Measurements from ENCODE around the gene OR52I1.

The OR52I1 gene

GRCh38 chr11:4607096-4607495 lies 13.3 kb downstream of the OR52I1 start:
- peak overlapping the region; percentile 69 for H3K4me3 ChIP-seq (ENCODE audit: low read depth, low read length)
- TF ChIP-seq, protein P1, sequence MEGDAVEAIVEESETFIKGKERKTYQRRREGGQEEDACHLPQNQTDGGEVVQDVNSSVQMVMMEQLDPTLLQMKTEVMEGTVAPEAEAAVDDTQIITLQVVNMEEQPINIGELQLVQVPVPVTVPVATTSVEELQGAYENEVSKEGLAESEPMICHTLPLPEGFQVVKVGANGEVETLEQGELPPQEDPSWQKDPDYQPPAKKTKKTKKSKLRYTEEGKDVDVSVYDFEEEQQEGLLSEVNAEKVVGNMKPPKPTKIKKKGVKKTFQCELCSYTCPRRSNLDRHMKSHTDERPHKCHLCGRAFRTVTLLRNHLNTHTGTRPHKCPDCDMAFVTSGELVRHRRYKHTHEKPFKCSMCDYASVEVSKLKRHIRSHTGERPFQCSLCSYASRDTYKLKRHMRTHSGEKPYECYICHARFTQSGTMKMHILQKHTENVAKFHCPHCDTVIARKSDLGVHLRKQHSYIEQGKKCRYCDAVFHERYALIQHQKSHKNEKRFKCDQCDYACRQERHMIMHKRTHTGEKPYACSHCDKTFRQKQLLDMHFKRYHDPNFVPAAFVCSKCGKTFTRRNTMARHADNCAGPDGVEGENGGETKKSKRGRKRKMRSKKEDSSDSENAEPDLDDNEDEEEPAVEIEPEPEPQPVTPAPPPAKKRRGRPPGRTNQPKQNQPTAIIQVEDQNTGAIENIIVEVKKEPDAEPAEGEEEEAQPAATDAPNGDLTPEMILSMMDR (IDR thresholded peaks at IDR 0.05; ENCODE audit: insufficient read depth, low read length, missing control alignments) = no peak
- CTCF ChIA-PET = interaction anchor here (1.0 to 4.5 kb wide), 2 partner anchors 30 to 420 kb away, joined by 7 to 20 read pairs; partner anchors contain the start of gene OR51D1
- POLR2A ChIA-PET = no interaction called here
- DNase-seq (ENCODE audit: low read depth, low spot score) = no peak

DNA sequence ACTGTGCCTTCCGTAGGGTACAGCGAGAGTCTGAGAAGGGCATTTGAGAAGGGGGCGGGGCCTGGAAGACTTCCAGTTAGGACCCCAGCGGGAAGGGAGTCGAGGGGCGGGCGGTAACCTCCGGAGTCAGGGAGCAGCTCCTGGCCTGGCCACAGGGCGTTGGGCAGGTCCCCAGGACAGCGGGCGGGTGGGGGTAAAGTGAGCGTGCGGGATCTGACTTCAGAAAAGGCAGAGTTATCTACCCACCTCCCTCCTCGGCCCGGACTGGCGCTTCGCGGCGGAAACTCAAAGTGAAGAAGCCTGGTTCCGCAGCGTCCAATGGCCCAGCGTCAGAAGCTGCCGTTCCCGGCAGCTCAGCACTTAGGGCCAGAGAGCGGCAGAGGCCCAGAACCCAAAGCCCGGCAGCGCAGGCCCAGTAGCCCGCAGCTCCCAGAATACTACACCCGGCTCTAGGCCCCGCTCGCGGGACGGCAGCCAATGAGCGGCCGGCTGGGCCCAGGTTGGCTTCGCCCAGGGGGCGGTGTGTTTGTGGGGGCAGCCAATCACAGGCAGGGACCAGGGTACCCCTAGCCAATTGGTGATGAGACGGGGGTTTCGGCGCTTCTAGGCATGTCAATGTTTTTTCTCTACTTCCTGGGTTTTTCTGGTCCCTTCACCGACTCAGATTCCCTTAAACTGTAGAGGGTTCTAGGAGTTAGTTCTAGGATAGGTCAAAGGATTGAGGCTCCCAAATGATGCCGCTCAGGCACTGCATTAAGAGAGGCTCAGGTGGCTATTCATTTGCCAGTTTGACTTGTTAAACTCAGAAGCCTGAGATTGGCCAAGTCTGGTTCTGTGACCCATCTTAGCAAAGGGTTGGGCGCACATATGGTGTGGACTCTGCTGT lies 14.2 kb downstream of the OR52I1 start, which contains the start of gene TRIM68:
TSS of gene TRIM68 (minus strand) at position 451 of the 886 bp plus-strand sequence. CDS start 2,727 bp downstream, outside the sequence.
- H3K4me3 ChIP-seq (ENCODE audit: low read depth, low read length) = peak within 1 kb of the TSS; percentile 69
- CTCF ChIA-PET = interaction anchor here (1.0 to 4.5 kb wide), 5 partner anchors 17 to 756 kb away, joined by 3 to 20 read pairs (median 4); partner anchors contain the start of gene OR51D1
- POLR2A ChIA-PET = interaction anchor here (1.0 kb wide), 1 partner anchor 28 kb away, joined by 4 read pairs; no protein-coding TSS in a partner anchor
- DNase-seq (ENCODE audit: low read depth, low spot score) = peak; percentile 76
- TF ChIP-seq, protein P1 (IDR thresholded peaks at IDR 0.05; ENCODE audit: insufficient read depth, low read length, missing control alignments) = no peak

DNA sequence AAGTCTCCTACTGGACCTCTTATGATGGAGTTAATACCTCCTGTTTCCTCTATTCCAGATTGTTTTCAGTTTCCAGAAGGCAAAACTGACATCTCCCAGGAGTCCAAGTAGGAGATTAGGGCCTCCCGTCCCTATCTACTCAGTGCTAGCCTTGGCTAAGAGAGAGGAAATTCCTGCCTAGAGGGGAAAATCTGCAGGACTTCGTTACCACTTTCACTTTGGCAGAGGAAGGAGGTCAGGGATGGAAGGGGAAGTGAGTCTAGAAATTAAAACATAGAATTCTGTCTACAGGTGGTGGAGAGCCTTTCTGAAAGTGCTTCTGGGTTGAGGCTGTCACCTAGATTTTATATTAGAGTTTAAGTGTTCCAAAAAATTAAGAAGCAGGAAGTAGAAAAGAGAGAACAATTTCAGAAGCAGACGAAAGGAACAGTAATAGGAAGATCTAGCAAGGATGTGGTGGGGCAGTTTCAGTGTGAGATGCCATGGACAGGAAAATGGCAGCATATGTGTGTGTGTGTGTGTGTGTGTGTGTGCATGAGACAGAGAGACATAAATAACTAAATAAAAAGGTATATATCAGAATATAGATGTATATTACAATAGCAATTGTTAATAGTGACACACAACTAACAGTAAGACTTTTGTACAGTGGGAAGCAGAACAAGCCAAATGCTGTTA lies 16.6 kb downstream of the OR52I1 start:
- ChIA-PET POLR2A (no interaction called here), CTCF (interaction anchor here (4.5 kb wide), 1 partner anchor 27 kb away, joined by 20 read pairs; the partner anchor contains the start of gene OR51D1)
- no peak overlapping the region for H3K4me3 ChIP-seq (ENCODE audit: low read depth, low read length)
- TF ChIP-seq, protein P1 (IDR thresholded peaks at IDR 0.05; ENCODE audit: insufficient read depth, low read length, missing control alignments) = no peak
- no peak for DNase-seq (ENCODE audit: low read depth, low spot score)

DNA sequence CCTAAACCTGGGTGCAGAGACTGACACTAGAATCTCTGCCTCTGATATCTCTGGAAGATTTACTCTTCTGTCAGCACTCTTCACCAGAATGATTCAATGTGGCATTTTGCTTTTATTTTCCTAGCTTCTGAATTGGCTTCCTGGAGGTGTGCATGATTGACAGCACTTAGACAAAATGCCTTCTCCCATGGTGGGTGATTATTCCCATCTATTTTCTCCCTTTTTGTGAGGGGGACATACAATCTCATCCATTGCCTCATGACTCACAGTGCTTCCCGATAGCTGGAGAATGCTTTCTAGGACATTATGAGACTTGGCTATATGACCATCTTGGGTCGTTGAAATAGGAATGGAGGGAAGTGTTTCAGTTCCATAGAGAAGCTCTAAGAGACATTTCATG lies 18.1 kb downstream of the OR52I1 start:
- CTCF ChIA-PET = interaction anchor here (0.9 to 3.1 kb wide), 3 partner anchors 13 to 26 kb away, joined by 3 to 13 read pairs (median 4); partner anchors contain the start of gene OR51D1
- H3K4me3 ChIP-seq (ENCODE audit: low read depth, low read length) = no peak overlapping the region
- no peak for DNase-seq (ENCODE audit: low read depth, low spot score)
- POLR2A ChIA-PET = no interaction called here
- TF ChIP-seq, protein P1 (IDR thresholded peaks at IDR 0.05; ENCODE audit: insufficient read depth, low read length, missing control alignments) = no peak

DNA sequence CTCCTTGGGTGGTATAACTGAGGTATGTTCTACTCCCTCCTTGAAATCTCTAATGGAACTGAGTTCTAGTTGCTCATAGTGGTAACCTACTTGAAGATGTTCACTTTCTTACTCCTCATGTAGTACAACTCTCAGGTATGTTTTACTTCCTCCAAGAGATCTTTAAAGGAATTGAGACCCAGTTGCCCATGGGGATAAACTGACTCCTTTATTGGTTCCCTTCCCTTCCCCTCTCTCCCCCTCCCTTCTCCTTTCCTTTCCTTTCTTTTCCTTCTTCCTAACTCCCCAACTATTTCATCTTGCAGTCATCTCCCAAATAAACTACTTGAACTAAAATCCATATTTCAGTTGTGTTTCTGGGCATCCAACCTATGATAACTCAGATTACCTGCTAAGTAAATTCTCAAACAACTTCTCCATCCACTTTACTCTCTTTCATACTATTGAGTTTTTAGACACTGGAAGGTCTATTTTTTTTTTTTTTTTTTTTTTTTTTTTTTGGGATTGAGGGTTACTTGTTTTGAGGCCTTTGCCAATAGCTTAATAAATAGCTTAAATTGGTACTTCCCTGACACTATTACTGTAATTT lies 22.1 kb downstream of the OR52I1 start:
- no peak for DNase-seq (ENCODE audit: low read depth, low spot score)
- CTCF ChIA-PET = interaction anchor here (1.9 kb wide), 1 partner anchor 21 kb away, joined by 6 read pairs; the partner anchor contains the start of gene OR51D1
- TF ChIP-seq, protein P1 (IDR thresholded peaks at IDR 0.05; ENCODE audit: insufficient read depth, low read length, missing control alignments) = no peak
- H3K4me3 ChIP-seq (ENCODE audit: low read depth, low read length) = no peak overlapping the region
- POLR2A ChIA-PET = no interaction called here

All from AG04449 (cell line).